ENCODE results near the gene UBAC2.

The UBAC2 gene

DNA sequence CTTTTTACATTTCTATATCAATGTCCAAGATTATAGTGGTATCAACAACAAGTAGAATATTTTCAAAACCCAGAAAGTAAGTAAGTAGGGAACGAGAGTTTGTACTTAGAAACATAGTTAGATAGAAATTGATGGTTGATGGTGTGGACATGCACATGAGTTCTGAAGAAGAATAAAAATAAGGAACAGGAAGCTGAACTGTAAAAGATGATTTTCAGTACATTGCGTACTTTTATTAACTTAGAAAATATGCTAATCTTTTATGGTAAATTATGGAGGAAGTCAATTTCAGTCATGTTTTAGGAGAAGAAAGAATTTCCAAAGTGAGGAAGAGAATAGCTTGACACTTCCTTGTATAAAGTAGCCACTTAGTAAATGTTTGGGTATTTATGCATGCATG lies 69.9 kb downstream of the UBAC2 start:
- no peak overlapping the region for H3K4me3 ChIP-seq (ENCODE audit: low read depth, low read length)
- H3K36me3 ChIP-seq, result peaks cover 3% of the 10 kb centered on the region; the same call in 1 of the 2 replicates
- no peaks in the 10 kb centered on the region for H3K9me3 ChIP-seq
- TF ChIP-seq, protein P1, sequence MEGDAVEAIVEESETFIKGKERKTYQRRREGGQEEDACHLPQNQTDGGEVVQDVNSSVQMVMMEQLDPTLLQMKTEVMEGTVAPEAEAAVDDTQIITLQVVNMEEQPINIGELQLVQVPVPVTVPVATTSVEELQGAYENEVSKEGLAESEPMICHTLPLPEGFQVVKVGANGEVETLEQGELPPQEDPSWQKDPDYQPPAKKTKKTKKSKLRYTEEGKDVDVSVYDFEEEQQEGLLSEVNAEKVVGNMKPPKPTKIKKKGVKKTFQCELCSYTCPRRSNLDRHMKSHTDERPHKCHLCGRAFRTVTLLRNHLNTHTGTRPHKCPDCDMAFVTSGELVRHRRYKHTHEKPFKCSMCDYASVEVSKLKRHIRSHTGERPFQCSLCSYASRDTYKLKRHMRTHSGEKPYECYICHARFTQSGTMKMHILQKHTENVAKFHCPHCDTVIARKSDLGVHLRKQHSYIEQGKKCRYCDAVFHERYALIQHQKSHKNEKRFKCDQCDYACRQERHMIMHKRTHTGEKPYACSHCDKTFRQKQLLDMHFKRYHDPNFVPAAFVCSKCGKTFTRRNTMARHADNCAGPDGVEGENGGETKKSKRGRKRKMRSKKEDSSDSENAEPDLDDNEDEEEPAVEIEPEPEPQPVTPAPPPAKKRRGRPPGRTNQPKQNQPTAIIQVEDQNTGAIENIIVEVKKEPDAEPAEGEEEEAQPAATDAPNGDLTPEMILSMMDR (IDR thresholded peaks at IDR 0.05; ENCODE audit: low read depth, low read length), result no peak
- H3K4me1 ChIP-seq, result no peaks in the 10 kb centered on the region
- H3K27me3 ChIP-seq, result no peaks in the 10 kb centered on the region
- no peak for DNase-seq

DNA sequence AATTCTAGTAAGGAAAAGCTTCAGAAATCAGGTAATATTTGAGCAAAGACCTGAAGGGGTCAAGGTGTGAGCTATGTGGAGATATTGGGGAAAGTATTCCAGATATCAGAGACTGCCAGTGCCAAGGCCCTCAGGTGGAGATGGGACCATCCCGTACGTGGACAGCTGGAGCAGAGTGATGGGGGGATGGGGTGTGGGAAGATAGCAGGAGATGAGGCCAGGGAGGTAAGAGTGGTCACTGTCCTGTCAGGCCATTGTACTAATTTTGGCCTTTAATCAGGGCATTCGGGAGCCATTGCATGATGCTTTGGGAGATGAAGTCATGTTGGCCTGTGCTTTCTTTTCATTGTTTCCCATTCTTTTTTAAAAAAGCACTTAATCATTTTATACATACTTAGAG lies 70.6 kb downstream of the UBAC2 start:
- TF ChIP-seq, protein P1 (IDR thresholded peaks at IDR 0.05; ENCODE audit: low read depth, low read length), result no peak
- H3K4me1 ChIP-seq, result no peaks in the 10 kb centered on the region
- no peak for DNase-seq
- H3K9me3 ChIP-seq, result no peaks in the 10 kb centered on the region
- peaks cover 3% of the 10 kb centered on the region; the same call in 1 of the 2 replicates for H3K36me3 ChIP-seq
- H3K27me3 ChIP-seq, result no peaks in the 10 kb centered on the region
- no peak overlapping the region for H3K4me3 ChIP-seq (ENCODE audit: low read depth, low read length)

DNA sequence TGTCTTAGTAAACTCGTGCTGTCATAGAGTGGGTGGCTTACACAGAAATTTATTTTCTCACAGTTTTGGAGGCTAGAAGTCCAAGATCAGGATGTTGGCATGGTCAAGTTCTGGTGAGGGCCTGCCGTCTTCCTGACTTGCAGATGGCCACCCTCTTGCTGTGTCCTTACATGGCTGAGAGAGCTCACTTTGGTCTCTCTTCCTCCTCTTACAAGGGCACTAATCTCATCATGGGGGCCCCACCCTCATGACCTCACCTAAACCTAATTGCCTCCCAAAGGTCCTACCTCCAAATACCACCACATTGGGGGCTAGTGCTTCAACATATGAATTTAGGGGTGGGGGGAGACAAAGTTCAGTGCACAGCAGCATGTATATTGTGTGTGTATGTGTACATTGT lies 71.8 kb downstream of the UBAC2 start:
- no peaks in the 10 kb centered on the region for H3K4me1 ChIP-seq
- no peak overlapping the region for H3K4me3 ChIP-seq (ENCODE audit: low read depth, low read length)
- no peak for DNase-seq
- TF ChIP-seq, protein P1 (IDR thresholded peaks at IDR 0.05; ENCODE audit: low read depth, low read length), result no peak
- no peaks in the 10 kb centered on the region for H3K9me3 ChIP-seq
- H3K36me3 ChIP-seq, result peaks cover 3% of the 10 kb centered on the region; the same call in 1 of the 2 replicates
- H3K27me3 ChIP-seq, result no peaks in the 10 kb centered on the region

DNA sequence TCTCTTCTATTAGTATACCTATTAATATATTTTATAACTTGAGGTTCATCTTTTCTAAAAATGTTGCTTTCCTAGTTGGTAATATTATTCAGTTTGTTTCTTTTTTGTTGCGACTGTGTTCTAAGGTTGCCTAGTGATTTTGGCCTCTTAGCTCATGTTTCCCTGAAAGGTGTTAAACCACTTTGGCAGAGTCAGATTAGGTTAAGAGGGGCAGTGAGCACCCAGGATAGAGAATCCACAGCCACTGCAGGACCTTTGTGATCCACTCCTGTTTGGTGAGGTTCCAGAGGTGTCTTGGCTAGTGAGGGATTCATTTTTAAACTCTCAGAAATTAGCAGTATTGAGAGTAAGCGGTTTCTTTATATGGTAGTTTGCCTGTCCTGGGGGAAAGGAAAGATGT lies 72.5 kb downstream of the UBAC2 start:
- peaks cover 3% of the 10 kb centered on the region; the same call in 1 of the 2 replicates for H3K36me3 ChIP-seq
- TF ChIP-seq, protein P1 (IDR thresholded peaks at IDR 0.05; ENCODE audit: low read depth, low read length), result no peak
- H3K9me3 ChIP-seq, result no peaks in the 10 kb centered on the region
- DNase-seq, result no peak
- H3K27me3 ChIP-seq, result no peaks in the 10 kb centered on the region
- H3K4me3 ChIP-seq (ENCODE audit: low read depth, low read length), result no peak overlapping the region
- H3K4me1 ChIP-seq, result no peaks in the 10 kb centered on the region

DNA sequence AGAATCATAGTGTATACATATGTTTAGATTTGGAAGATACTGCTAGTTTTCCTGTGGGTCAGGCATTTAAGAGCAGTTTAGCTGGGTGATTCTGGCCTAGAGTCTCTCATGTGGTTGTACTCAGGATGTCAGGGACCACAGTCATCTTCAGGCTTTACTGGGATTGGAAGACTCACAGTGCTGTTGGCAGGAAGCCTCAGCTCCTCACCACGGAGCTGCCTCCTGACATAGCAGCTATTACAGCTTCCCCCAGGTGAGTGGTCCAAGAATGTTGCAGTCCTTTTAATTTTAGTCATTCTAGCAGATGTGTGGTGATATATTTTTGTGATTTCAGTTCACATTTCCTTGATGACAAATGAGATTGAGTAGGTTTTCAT lies 74.4 kb downstream of the UBAC2 start:
- peaks cover 3% of the 10 kb centered on the region; the same call in 1 of the 2 replicates for H3K36me3 ChIP-seq
- H3K27me3 ChIP-seq, result no peaks in the 10 kb centered on the region
- DNase-seq, result no peak
- H3K9me3 ChIP-seq, result no peaks in the 10 kb centered on the region
- TF ChIP-seq, protein P1 (IDR thresholded peaks at IDR 0.05; ENCODE audit: low read depth, low read length), result no peak
- H3K4me3 ChIP-seq (ENCODE audit: low read depth, low read length), result no peak overlapping the region
- H3K4me1 ChIP-seq, result no peaks in the 10 kb centered on the region

DNA sequence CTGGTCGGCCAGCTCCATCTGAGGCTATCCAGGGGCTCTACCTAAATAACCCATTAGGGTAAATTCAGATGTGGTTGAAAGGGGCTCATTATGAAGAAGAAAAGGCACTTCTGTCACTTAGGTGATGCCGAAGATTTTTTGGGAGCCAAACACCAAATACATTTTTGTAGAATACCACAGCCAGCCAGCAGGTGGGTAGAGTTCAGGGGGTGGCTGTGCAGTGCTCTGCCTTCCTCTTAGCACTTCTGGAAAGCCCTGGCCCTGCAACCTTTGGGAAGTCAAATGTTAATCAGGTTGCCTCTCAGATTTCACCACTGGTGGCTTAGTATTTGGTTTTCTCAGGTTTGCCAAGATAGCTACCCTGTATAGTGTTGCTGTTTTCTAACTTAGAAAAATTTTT lies 76.1 kb downstream of the UBAC2 start:
- peaks cover 3% of the 10 kb centered on the region; the same call in 1 of the 2 replicates for H3K36me3 ChIP-seq
- DNase-seq, result no peak
- H3K27me3 ChIP-seq, result no peaks in the 10 kb centered on the region
- no peaks in the 10 kb centered on the region for H3K9me3 ChIP-seq
- no peak overlapping the region for H3K4me3 ChIP-seq (ENCODE audit: low read depth, low read length)
- TF ChIP-seq, protein P1 (IDR thresholded peaks at IDR 0.05; ENCODE audit: low read depth, low read length), result no peak
- H3K4me1 ChIP-seq, result no peaks in the 10 kb centered on the region
